NB4 (cell line): Measurements from ENCODE around the gene KATNB1.

Source experiments
- DNase-seq: peaks from one replicate; pipeline ENCODE4 v3.0.0; 2010; ENCODE audit warnings: low read depth
- H3K4me3 ChIP-seq: one replicate; pipeline ENCODE4 v1.5.1; 2011; ENCODE audit warnings: mild to moderate bottlenecking, low read depth, low read length, moderate library complexity
- MYC ChIP-seq: IDR thresholded peaks from 2 replicates; pipeline ENCODE4 v1.6.1; 2011; ENCODE audit warnings: low read depth, low read length
- POLR2A ChIP-seq: IDR thresholded peaks from 2 replicates; pipeline ENCODE4 v1.6.1; 2011; ENCODE audit warnings: mild to moderate bottlenecking; ENCODE audit not compliant: insufficient read length; ENCODE audit errors: extremely low read depth
- TF ChIP-seq, protein P1 (sequence below): IDR thresholded peaks from one replicate; pipeline ENCODE4 v1.5.1; 2012; ENCODE audit warnings: low read depth, low read length
- TF ChIP-seq, protein P2 (sequence below): IDR thresholded peaks from 2 replicates; pipeline ENCODE4 v1.6.1; 2011; ENCODE audit warnings: low read depth, low read length

Gene KATNB1

DNA sequence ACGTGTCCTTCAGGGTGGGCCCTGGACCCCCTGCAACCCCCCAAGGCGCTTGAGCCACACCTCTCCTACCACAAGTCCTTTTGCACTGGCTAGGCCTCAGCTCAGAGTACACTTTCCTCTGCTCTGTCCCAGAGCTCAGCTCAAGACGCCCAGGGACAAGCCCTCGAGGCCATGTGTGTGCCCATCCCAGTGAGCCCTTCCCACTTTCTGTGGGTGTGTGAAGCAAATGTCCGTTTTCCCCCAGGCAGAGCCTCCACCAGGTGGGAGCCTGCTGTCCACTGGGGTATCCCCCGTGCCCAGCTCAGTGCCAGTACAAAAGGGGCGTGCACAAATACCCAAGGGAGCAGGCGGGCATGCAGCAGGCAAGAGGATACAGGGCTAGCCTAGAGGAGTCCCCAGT lies 48.3 kb downstream of the KATNB1 start:
- DNase-seq = no peak
- no peak overlapping the region for H3K4me3 ChIP-seq
- TF ChIP-seq, protein P1, sequence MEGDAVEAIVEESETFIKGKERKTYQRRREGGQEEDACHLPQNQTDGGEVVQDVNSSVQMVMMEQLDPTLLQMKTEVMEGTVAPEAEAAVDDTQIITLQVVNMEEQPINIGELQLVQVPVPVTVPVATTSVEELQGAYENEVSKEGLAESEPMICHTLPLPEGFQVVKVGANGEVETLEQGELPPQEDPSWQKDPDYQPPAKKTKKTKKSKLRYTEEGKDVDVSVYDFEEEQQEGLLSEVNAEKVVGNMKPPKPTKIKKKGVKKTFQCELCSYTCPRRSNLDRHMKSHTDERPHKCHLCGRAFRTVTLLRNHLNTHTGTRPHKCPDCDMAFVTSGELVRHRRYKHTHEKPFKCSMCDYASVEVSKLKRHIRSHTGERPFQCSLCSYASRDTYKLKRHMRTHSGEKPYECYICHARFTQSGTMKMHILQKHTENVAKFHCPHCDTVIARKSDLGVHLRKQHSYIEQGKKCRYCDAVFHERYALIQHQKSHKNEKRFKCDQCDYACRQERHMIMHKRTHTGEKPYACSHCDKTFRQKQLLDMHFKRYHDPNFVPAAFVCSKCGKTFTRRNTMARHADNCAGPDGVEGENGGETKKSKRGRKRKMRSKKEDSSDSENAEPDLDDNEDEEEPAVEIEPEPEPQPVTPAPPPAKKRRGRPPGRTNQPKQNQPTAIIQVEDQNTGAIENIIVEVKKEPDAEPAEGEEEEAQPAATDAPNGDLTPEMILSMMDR = no peak
- TF ChIP-seq MYC (no peak), POLR2A (no peak)
- TF ChIP-seq, protein P2, sequence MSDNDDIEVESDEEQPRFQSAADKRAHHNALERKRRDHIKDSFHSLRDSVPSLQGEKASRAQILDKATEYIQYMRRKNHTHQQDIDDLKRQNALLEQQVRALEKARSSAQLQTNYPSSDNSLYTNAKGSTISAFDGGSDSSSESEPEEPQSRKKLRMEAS = no peak

DNA sequence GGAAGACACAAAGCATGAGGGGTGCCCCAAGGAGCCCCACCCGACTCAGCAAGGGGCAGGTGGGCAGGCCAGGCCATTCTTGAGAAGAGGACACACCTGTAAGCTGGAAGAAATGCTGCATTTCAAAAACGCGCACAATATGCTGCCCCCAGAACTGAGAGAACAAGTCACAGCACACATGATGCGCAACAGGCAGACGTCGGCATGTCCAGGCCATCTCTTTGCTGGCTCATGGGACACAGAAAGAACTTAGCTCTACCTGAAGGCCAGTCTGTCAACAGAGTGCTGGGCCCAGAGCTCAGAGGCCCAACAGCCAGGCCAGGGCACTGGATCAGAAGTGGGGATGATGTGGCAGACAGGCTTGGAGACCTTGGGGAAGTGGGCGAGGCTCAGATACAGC lies 48.8 kb downstream of the KATNB1 start:
- DNase-seq = no peak
- TF ChIP-seq, protein P2 = no peak
- TF ChIP-seq MYC = no peak
- no peak for TF ChIP-seq POLR2A
- TF ChIP-seq, protein P1 = no peak
- no peak overlapping the region for H3K4me3 ChIP-seq

DNA sequence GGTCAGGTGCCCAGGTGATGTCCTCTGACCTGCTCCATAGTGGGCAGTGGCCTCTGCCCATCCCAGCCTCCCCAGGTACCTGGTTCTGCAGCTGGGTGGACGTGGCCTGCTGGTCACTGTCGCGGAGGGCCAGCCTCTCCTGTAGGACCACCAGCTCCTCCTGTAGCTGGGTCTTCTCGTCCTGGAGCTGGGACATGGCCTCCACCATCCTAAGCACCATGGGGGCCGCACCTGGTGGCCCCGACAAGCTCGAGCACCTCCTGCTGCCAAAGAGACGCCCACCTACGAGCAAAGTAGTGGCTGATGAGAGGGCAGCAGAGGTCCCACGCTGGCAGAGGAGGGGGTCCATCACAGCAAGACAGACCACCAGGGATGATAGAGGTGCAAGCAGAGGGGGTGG lies 49.8 kb downstream of the KATNB1 start:
- no peak for DNase-seq
- H3K4me3 ChIP-seq = no peak overlapping the region
- no peak for TF ChIP-seq MYC
- TF ChIP-seq, protein P2 = no peak
- TF ChIP-seq POLR2A = no peak
- TF ChIP-seq, protein P1 = no peak

DNA sequence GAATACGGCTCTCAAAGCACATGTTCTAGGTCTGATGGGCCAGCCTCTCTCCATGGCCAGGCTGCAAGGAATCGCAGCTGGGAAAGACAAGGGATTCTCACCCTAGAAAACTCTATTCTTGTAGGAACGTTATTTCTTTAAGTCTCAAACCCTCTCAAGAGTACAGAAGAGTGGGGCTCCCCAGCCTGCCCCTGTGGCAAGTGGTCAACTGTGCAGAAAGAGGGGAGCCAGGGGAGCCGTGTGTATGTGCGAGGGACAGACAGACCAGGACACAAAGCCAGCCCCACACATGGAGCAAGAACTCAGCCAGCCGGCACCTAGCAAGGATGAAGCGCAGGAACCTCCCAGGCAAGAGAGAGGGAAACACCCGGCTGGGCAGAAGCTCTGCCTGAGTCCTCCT lies 50.4 kb downstream of the KATNB1 start:
- TF ChIP-seq MYC (no peak), POLR2A (no peak)
- TF ChIP-seq, protein P2 = no peak
- TF ChIP-seq, protein P1 = no peak
- DNase-seq = no peak
- H3K4me3 ChIP-seq = no peak overlapping the region

DNA sequence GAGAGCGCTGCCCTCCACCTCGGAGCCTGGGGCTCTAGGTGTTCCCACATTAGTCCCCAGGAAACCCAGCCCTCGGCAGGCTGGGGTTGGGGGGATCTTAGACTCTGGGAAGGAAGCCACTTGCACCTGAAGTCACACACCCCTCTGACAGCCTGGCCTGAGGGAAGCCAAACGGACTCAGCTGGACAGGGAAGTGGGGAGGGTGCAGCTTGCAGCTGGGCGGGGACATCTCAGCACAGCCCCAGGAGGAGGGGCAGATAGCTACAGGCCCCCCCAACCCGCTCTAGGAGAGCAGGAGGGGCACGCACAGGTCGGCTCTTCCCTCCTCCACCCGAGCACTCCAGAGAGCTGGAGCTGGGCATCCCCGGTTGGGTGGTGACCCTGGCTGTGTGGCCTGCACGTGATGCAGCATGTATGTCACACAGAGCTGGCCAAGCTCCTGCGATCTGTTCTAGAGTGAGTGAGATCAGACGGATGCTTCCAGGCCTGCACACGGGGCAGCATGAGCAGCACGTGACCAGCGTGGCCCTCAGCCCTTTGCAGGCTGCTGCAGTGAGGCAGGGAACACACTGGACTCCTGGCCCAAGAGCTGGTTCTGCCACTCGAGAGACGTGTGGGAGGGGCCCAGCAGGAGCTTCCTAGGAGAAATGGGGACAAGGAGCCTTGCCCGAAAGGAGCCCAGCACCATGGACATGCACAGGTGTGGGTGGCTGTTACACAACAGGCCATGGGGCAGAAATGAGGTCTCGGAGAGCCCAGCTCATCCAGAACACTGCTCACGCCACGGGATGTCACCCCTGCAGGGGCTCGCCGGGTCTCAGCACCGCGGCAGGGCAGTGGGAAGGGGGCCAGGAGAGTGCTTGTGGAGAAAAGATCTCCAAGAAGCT lies 51.3 kb downstream of the KATNB1 start:
- no peak overlapping the region for H3K4me3 ChIP-seq
- DNase-seq = no peak
- no peak for TF ChIP-seq MYC
- TF ChIP-seq POLR2A = no peak
- TF ChIP-seq, protein P1 = no peak
- TF ChIP-seq, protein P2 = no peak

DNA sequence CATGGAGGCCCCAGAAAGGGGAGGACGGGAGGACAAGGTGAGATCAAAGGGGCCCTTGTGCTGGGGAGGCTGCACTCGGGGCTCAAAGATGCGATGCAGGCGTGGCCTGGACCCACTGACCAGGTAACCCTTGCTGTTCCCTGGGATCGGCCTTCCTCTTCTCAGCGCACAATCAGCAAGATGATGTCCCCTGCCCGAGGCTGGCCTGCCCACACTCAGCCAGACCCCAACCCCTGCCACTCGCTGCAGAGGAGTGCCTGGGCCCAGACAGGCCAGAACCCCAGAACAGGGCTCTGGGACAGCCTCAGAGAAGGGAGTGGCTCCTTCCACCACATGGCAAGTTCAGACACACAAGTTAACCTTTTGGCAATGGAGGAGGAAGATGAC lies 51.9 kb downstream of the KATNB1 start:
- DNase-seq = no peak
- H3K4me3 ChIP-seq = no peak overlapping the region
- TF ChIP-seq, protein P2 = no peak
- no peak for TF ChIP-seq MYC
- TF ChIP-seq POLR2A = no peak
- TF ChIP-seq, protein P1 = no peak
